ENCODE measurements around the gene DTD2.

DNA sequence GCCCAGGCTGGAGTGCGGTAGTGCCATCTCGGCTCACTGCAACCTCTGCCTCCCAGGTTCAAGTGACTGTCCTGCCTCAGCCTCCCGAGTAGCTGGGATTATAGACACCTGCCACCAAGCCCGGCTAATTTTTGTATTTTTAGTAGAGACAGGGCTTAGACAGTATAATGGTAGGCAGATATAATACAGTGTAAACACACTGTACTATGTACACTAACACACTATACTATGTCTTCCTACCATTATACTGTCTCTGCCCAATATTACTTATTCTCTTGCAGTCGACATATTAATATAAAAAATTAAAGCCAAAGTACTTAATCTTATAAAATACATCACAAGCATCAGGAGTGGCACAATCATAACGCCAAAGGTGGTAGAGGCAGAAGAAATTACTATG, 15.0 kb downstream of the DTD2 start:
- TF ChIP-seq BACH2 (CRISPR knock-in tag; IDR thresholded peaks at IDR 0.05; ENCODE audit: borderline replicate concordance) (no peak), ZNF8 (CRISPR knock-in tag; IDR thresholded peaks at IDR 0.05) (no peak), TCF4 (CRISPR knock-in tag; IDR thresholded peaks at IDR 0.05; ENCODE audit: borderline replicate concordance) (no peak), ZNF565 (CRISPR knock-in tag; conservative IDR thresholded peaks at IDR 0.05; ENCODE audit: low read depth) (no peak), ZFP3 (CRISPR knock-in tag; IDR thresholded peaks at IDR 0.05) (no peak), GLIS3 (CRISPR knock-in tag; IDR thresholded peaks at IDR 0.05) (no peak), PPARA (CRISPR knock-in tag; IDR thresholded peaks at IDR 0.05; ENCODE audit: borderline replicate concordance) (no peak), SNAI2 (CRISPR knock-in tag; IDR thresholded peaks at IDR 0.05) (no peak), CSDC2 (CRISPR knock-in tag; IDR thresholded peaks at IDR 0.05) (no peak), RARB (CRISPR knock-in tag; IDR thresholded peaks at IDR 0.05) (no peak), ESRRG (CRISPR knock-in tag; IDR thresholded peaks at IDR 0.05) (no peak), ZNF70 (CRISPR knock-in tag; IDR thresholded peaks at IDR 0.05) (no peak), ZFP30 (CRISPR knock-in tag; IDR thresholded peaks at IDR 0.05) (no peak)
- TF ChIP-seq, protein P1, sequence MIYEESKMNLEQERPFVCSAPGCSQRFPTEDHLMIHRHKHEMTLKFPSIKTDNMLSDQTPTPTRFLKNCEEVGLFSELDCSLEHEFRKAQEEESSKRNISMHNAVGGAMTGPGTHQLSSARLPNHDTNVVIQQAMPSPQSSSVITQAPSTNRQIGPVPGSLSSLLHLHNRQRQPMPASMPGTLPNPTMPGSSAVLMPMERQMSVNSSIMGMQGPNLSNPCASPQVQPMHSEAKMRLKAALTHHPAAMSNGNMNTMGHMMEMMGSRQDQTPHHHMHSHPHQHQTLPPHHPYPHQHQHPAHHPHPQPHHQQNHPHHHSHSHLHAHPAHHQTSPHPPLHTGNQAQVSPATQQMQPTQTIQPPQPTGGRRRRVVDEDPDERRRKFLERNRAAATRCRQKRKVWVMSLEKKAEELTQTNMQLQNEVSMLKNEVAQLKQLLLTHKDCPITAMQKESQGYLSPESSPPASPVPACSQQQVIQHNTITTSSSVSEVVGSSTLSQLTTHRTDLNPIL (CRISPR knock-in tag; IDR thresholded peaks at IDR 0.05; ENCODE audit: low read depth) = no peak
